Measurements from ENCODE around the gene PRRX2. TPM values are rescaled to one million over a fixed set of nuclear protein-coding genes. Genes with fewer than 3 reads are reported as not detected.

The PRRX2 gene
- total and polyA plus RNA-seq, 2 of the 13 experiments (the other 11 are each of a cell fraction or from before 2014, with no cell fraction given), result 0.05 TPM; not detected in 1

- TF ChIP-seq NR0B2 (CRISPR knock-in tag; IDR thresholded peaks at IDR 0.05) (peak; percentile 79; the same call in 1 of the 2 replicates), MBNL3 (CRISPR knock-in tag; conservative IDR thresholded peaks at IDR 0.05) (no peak), E2F5 (CRISPR knock-in tag; conservative IDR thresholded peaks at IDR 0.05) (peak; percentile 65; the same call in 1 of the 2 replicates), RFX1 (IDR thresholded peaks at IDR 0.05) (no peak), YEATS2 (CRISPR knock-in tag; IDR thresholded peaks at IDR 0.05; ENCODE audit: borderline replicate concordance) (peak; percentile 26; the same call in 1 of the 2 replicates), ZNF362 (CRISPR knock-in tag; IDR thresholded peaks at IDR 0.05; ENCODE audit: borderline replicate concordance) (no peak), RBAK (CRISPR knock-in tag; IDR thresholded peaks at IDR 0.05) (no peak), POLR2AphosphoS5 (IDR thresholded peaks at IDR 0.05; ENCODE audit: low read depth, low read length) (peak; percentile 89), ZBTB10 (CRISPR knock-in tag; IDR thresholded peaks at IDR 0.05; ENCODE audit: borderline replicate concordance) (peak; percentile 60; the same call in 1 of the 2 replicates), SMARCE1 (IDR thresholded peaks at IDR 0.05; ENCODE audit: borderline replicate concordance) (no peak), E2F2 (CRISPR knock-in tag; IDR thresholded peaks at IDR 0.05; ENCODE audit: borderline replicate concordance) (0 out of 2 replicates have a peak, but pooled peaks have one; percentile 60), TP53 (CRISPR knock-in tag; conservative IDR thresholded peaks at IDR 0.05) (no peak), GMEB1 (CRISPR knock-in tag; IDR thresholded peaks at IDR 0.05; ENCODE audit: borderline replicate concordance) (peak; percentile 72), RERE (CRISPR knock-in tag; IDR thresholded peaks at IDR 0.05; ENCODE audit: low read depth) (no peak), SP4 (CRISPR knock-in tag; IDR thresholded peaks at IDR 0.05) (peak; percentile 61)
These were observed 39.3 kb upstream of the PRRX2 start, which contains the start of gene NTMT1 (continued) for GRCh38 chr9:129626079-129626624.

All from HepG2 (cell line).